T-helper 2 cell (primary cell): ENCODE results near the gene PLCG1.

Source experiments
- DNase-seq, 5 experiments: peaks; one replicate each; pipeline versions ENCODE4 v3.0.0 to v3.0.0-alpha.2; 2012 to 2022

The PLCG1 gene

DNA sequence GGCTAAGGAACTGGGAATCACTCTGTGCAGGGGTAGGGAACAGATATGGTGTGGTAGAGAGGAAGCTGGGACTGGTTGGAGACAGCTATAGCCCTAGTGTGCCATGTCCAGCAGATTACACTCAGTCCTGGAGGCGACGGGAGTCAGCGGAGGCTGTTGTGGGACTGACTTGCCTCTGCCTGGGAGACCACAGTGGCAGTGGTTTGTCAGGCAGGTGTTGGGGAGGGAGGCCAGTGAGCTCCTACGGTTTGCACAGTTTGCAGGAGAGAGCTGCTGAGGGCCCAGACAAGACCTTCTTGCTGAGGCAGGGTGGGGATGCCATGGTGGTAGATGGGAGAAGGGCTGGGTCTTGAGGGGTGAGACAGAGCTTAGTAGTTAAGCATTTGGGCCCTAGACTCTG is 4.9 kb downstream of the PLCG1 start:
- DNase-seq = peak in 1 of 5 experiments; percentile 60

DNA sequence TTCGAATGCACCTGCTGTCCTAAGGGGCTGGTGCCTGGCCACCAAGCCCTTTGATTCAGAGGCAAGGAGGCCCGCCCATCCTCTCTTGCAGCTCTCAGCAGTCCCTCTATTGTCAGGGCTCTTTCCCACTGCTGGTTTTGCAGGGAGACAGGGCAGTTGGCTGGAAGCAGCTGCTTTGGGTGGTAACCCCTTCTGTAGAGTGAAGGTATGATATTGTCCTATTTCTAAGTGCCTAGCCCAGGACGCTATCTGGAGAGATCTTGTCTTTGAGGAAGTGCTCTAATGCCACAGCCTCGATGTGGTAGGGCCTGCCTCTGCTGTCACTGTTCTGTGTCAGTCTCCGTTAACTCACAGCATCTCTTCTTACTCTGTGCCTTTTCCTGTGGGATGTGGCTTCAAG is 5.6 kb downstream of the PLCG1 start:
- DNase-seq = peak in 3 of 5 experiments; percentile 49 to 92 (median 67)

DNA sequence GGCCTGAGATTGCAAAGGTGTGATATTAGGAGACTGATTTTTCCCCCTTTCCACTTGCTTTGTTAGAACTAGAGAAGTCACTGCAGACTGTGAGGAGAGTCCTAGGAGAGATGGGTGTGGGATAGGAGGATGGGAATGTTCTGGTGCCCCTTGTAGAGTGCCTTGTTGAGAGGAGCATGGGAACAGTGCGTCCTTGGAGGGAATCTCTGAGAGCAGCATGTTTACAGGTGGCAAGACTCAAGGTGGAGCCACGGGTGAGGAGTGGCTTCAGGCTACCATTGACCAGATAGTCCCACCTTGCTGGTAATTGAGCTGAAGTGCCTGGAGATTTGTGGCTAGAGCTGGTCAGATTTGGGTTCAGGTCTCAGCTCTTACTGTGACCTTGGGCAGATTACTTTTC is 6.0 kb downstream of the PLCG1 start:
- no peak for DNase-seq

DNA sequence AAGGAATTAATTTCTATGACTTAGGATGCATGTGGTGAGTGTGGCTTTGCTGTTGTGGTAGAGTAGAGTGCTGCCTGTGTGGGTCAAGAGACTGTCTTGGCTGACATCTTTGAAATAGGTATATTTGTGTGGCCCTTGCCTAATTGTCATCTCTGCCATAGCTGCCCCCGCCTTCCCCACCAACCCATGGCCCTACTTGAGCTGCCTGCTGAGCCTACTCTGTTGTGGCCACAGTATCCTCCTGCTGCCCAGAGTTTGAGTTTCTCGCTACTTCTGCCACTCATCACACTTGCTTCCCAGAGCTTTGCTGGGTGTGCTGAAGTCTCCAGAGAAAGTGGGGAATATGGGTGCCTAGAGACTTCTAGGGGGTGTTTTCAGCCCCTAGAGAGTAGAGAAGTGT is 8.0 kb downstream of the PLCG1 start:
- no peak for DNase-seq

DNA sequence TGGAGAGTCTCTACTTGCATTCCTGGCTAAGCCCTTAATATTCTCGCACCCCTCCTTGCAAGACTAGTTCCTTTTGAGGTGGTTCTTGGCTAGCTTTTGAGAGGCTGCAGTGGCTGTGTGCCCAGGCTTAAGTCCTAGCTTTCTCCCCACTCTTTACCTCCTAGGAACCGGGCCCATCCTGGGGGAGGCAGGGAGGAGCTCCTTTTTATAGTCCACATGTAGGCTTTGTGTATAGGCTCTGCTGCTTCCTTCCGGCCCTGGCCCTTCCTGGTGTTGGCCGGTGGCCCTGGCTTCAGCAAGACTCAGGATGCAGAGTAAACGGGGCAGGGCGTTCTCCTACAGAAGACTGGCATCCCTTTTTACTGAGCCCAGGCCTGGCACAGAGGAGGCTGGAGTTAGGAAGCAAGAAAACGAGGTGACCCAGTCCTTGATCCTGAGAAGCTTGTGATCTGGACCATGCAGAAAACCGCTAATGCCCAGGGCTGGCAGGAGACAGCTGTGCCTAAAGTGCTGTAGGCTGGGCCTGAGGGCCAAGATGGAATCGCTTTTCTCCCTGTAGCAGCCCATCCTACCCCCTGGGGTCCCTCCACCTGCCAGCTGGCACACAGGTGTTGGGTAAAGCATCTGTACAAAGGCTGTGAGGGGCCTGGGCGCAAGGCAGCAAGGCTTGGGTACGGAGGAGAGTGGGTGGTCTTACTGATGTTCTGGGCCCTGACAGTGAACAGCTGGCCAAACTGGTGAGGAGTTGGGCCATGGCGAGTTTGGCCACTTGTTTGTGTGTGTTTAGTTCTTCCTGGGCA is 8.7 kb downstream of the PLCG1 start:
- DNase-seq = no peak

DNA sequence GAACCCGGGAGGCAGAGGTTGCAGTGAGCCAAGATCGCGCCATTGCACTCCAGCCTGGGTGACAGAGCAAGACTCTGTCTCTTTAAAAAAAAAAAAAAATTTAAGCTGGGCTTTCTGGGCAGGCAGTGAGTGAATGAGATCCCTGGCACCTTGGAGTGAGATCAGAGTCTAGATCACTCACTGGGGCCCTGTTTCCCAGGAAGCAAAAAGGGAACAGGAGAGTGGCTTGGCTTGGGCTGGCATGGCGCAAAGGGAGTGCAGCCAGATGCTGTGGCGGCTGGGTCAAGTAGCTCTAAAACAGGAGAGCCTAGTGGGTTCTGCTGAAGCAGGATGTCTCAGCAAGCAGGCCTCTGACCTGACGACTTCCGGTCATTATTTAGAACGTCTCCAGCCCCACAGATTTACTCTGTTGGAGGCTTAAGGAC is 10.4 kb downstream of the PLCG1 start:
- no peak for DNase-seq

DNA sequence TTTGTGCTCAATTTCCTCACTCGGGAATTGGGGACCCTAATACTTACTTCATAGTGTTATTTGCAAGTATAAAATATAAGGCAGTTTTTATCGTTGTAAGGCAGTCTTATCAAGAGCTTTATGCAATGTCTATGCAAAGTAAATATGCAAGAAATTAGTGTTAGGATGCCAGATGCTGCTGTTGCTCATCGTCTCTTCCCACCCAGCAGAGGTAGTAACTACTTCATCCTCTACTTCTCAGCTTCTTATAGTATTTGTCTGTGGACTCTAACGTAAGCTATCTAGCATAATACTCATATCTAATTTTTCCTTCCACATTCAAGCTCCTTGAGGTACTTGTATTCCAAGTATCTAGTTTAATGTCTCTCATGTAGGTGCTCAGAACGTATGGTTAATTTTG is 11.6 kb downstream of the PLCG1 start:
- no peak for DNase-seq

DNA sequence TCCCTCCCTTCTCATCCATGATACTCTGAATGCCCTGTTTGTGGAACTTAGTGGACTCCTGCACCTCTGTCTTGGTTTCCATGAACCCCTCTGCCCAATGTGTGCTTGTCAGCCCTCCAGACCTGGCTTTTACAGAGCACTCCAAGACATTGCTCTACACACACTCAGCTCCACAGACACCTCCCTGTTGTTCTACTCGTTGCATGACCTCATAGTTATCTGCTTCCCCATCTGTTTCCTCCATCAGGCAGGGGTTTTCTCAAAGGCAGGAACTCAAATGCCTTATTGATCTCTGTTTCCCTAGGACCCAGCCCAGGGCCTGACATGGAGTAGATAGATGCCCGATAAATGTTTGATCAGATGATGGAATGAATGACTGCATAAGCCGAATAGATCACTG is 13.3 kb downstream of the PLCG1 start:
- DNase-seq = peak in 2 of 5 experiments; percentile 16 to 65

DNA sequence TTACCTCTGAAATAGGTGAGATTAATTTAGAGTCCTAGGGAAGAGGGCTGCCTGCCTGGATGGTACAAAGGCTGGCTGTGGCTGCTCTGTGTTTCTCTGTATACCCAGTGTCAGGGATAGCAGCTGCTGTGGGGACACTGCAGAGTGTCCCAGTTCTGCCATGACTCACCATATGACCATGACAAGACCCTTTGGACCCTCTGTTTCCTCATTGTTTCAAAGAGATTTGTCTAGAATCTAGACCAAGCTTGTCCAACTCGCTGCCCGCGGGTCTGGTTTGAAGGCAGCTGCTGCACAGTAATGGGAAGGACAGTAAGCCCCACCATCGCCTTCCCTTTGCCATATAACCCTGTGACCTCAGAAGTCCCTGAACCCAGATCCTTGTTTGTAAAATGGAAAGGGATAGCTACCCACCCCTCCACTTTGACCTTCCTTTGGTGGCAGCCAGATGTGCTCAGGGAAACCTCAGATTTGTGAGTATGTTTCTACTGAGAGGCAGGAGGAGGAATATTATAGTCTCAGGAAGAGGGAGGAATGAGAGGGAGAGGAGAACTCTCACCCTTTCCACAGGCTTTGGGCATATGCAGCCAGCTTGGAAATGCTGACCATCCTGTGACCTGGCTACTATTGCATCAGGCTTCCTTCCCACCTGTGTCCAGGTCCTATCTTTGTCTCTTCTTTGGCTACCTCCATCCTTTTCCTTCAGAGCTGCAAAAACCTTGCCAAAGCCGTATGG is 14.0 kb downstream of the PLCG1 start:
- no peak for DNase-seq

DNA sequence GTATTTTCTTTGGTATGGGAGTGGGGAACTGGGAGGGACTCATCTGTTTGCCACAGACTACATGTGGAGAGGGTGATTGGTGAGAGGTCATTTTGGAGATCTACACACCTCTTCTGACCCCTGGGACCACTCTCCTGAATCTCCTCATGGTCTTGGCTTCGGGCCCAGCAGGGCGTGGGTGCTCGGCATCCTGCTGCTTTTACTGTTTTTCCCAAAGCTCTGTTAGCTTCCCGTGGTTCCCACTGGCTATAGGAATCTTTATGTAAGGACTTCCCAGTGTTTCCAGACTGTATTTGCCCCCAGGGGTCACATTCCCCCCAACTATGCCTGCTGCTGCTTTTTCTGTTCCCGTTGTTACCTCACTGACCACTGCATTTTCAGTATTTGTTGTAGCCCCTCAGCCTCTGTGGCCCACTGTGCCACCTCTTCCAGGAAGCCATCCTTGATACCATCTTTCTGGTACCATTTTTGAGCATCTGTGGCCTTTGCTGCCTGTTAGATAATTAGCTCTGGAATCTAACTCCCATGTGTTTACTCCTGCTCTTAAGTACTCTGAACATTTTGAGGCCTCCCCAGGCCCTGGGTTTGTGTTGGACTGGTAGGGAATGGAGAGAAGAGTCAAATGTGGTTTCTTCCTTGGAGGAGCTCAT is 14.9 kb downstream of the PLCG1 start:
- DNase-seq = no peak

DNA sequence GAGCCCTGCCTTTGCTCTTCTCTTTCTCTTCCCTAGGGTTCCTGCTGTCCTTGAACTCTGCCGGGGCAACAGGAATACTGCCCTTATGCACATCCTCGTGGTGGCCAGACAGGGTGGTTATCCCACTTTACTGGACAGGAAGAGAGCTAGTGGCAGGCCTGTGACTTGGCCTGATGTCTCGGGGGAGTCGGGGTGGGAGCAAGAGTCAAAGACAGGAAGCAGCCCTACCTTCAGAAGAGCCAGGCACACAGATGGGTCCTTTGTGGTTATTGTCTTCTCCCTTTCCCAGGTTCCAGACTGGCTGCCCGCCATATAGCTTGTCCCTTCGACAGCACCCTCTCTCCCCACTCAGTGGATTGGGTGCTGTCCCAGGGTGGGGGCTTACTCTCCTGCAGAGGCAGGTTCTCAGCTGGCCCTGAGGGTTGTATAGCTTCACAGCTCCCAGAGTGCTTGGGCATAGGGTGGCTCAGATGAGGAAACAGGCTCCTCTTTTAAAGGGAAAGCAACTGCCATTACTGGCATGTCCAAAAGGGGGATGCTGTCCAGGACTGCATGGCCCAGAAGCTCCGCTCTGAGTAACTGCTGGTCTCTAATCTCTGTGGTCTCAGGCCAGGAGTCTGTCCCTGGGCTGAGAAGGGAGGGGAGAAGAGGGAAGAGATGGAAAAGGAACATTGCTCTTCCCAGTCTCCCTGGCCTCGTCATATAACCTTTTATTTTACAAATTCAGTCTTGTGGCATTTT is 17.3 kb downstream of the PLCG1 start:
- DNase-seq = no peak

DNA sequence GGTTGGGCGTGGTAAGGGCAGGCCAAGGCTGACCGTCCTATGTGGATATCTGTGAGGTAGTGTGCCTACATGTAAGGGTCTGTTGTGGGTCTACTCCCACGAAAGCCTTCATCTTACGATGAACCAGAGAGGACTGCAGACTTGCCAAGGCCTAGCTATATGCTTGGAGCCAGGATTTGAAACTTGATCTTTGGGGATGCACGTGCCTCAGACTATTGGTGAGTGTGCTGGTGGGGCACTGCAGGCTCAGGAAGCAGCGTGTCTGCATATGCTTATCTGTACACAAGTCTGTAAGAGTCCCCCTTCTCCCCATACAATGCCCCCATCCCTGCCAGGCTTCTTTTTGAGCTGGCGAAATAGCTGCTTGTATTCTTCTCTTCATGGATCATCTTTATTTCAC is 17.9 kb downstream of the PLCG1 start:
- no peak for DNase-seq

DNA sequence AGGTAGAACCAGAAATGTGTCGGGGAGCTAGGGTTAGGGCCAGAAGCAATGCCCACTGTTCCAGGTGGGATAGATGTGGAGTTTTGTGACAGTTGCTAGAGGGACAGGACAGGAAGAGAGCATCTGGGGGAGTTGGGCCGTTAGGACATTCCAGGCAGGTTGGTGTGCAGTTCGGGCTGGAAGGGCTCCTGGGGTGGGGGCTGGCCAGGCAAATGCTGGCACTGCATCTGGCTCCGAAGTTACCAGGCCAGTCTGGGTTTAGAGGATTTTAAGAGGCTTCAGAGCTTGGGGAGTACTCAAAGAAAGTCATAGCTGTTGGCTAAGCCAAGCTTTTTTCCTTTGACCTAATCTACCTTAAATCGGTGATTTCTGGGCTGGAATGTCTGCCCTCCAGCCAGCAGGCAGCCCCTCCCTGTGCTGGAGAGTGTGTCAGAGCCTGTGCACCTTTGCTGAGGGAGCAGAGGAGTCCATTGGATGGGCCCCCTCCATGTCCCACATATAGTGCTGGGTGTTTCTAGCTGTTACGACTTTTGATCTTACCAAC is 20.8 kb downstream of the PLCG1 start:
- peak in 1 of 5 experiments; percentile 44 for DNase-seq

DNA sequence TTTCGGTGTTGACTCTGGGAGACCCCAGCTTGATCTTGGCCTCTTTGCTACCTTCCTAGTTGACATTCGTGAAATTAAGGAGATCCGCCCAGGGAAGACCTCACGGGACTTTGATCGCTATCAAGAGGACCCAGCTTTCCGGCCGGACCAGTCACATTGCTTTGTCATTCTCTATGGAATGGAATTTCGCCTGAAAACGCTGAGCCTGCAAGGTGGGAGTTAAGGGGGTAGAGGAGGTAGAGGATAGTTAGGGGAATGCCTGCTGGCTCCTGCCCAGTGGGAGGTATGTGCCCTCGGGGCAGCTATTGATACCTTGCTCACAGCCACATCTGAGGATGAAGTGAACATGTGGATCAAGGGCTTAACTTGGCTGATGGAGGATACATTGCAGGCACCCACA is 22.2 kb downstream of the PLCG1 start:
- no peak for DNase-seq

DNA sequence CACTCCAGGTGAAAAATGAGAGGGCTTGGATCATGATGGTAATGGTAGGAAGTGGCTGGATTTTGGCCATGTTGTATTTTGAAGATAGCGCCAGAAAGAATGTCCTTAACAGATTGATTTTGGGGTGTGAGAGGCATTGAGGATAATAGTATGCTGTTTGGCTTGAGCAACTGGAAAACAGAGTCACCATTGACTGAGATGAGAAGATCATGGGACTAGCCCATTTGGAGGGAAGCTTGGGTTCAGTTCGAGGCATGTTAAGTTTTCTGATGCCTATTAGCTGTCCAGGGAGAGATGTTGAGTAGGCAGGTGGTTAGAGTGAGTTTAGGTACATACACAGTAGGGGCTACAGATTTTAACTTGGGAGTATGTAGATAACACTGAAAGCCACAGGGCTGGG is 23.3 kb downstream of the PLCG1 start:
- DNase-seq = no peak

DNA sequence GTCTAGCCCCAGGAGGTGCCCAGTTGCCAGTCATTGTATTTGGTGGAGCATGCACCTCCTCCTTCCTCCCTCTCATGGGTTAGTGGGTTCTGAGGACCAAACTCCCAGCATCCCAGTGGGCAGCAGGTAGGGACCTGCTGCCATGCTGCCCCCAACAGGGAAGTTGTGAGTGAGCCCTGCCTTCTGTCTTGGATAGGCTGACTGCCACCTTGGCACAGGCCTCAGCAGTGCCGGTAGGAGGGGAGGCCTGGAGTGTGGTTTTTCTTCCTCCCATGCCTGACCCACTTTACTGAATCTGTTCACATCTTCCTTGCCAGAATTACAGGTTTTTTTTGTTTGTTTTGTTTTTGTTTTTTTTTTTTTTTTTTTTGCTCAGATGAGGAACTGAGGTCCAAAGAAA is 24.5 kb downstream of the PLCG1 start:
- DNase-seq = peak in 1 of 5 experiments; percentile 67

DNA sequence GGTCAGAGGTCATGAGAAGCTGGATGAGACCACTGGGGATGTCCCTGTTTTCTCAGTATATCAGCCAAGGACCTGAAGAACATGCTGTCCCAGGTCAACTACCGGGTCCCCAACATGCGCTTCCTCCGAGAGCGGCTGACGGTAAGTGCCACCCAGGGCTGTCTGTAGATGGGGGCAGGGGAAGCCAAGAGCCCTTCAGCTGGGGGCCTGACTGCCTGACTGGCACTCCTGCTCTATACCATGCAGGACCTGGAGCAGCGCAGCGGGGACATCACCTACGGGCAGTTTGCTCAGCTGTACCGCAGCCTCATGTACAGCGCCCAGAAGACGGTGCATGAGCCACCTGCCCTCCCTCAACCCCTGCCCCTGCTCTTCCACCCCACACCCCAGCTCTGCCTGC is 25.1 kb downstream of the PLCG1 start:
- DNase-seq = no peak

DNA sequence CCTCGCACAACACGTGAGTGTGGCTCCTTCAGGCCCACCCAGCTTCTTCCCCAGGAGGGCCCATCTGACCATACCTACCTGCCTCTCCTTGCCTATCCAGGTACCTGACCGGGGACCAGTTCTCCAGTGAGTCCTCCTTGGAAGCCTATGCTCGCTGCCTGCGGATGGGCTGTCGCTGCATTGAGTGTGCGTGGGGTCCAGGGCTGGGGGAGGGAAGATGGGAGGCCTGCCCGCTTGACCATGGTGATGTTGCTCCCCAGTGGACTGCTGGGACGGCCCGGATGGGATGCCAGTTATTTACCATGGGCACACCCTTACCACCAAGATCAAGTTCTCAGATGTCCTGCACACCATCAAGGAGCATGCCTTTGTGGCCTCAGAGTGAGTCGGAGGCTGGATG is 26.5 kb downstream of the PLCG1 start:
- DNase-seq = no peak

DNA sequence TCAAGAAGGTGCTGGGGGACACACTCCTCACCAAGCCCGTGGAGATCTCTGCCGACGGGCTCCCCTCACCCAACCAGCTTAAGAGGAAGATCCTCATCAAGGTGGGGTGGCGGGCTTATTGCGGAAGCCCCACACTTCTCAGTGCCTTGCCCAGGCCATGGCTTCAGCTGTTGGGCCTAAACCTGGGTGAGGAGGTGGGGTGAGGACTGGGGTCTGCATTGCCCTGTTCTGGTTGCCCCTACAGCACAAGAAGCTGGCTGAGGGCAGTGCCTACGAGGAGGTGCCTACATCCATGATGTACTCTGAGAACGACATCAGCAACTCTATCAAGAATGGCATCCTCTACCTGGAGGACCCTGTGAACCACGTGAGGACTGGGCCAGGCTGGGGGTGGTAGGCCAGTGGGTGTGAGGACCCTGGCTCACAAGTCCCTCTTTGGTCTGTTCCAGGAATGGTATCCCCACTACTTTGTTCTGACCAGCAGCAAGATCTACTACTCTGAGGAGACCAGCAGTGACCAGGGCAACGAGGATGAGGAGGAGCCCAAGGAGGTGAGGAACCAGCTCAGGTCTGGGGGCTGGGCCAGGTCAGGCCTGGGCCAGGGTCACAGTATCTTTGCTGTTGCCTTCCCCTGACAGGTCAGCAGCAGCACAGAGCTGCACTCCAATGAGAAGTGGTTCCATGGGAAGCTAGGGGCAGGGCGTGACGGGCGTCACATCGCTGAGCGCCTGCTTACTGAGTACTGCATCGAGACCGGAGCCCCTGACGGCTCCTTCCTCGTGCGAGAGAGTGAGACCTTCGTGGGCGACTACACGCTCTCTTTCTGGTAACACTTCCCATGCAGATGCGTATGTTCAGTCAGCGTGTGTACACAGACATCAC is 27.9 kb downstream of the PLCG1 start:
- no peak for DNase-seq

DNA sequence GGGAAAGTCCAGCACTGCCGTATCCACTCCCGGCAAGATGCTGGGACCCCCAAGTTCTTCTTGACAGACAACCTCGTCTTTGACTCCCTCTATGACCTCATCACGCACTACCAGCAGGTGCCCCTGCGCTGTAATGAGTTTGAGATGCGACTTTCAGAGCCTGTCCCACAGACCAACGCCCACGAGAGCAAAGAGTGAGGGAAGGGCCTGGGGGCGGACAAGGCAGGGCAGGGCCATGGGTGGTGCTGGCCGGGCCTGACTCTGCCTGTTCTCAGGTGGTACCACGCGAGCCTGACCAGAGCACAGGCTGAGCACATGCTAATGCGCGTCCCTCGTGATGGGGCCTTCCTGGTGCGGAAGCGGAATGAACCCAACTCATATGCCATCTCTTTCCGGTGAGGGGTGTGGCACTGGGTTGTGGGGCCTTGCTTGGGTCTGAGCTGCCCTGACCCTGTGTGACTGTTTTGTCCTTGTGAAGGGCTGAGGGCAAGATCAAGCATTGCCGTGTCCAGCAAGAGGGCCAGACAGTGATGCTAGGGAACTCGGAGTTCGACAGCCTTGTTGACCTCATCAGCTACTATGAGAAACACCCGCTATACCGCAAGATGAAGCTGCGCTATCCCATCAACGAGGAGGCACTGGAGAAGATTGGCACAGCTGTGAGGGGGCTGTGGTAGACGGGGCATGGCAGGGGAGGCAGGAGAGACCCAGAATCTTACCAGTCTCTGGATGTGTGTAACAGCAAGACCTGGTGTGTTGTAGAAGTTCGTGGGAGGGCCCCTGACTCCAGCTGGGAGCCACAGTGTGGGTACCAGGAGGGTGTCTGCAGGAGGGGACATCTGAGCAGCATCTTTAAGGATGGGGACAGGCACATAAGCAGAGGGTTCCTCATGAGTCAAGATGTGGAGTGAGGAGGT is 29.1 kb downstream of the PLCG1 start:
- no peak for DNase-seq

DNA sequence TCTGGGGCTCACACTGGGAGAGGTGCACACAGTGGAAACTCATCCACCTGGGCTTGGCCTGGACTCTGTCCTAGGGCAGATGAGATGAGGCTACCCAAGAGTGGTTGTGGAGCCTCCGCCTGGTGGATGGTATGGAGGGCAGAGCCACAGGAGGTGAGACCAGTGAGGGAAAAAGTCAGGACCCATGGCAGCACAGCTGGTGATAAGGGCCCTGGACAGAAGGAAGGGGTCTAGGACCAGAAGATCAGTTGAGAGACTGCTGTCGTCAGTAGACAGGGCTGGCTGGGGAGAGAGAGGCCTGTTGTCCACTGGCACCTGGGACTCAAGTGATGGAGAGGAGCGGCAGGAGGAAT is 29.8 kb downstream of the PLCG1 start:
- no peak for DNase-seq
